GM21528 (cell line): Measurements from ENCODE around the gene SGPP1.
A peak's percentile ranks its signal among the peaks of the same experiment; 100 is the strongest.
"Not testable (repeated sequence)": the region's sequence is repeated elsewhere in the genome, so short reads cannot be mapped to it uniquely, and the experiment has no call there.

Experiments used
- ATAC-seq: cut with Tn5 transposase; IDR thresholded peaks from one replicate; pipeline ENCODE4 v1.9.1; 2021; ENCODE audit warnings: mild to moderate bottlenecking, moderate library complexity; ENCODE audit not compliant: unreplicated experiment, low FRiP score

SGPP1 gene

DNA sequence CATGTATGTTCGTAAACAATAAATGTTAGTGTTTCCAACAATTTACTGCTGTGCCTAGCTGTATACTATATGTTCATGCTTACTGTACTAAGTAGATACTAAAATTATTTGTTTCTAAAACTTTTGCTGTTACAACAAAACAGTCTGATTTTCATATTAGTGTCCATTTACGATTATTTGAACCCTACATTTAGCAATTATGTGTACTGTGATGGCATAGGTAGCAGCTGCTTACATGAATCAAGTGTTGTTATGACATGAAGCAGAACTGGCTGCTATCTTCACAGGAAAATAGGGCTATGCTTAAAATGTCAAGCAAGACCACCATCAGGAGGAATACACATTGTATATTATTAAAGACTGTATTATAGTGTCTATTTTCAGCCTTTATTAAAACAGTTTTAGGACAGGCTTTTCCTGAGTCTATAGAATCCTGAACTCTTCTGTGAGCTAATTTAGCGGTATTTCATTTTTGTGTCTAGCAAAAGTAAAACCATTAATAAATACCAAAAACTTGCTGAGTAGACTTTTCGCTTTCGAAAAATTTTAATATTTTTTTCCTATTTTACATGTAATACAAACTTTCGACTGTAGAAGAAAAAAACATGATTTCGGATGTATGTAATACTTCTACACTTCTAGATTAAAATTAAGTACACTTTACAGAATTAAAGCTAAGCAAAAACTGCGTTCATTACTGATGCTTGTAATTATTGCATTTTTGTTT lies 85.0 kb downstream of the SGPP1 start:
- ATAC-seq, result no peak

DNA sequence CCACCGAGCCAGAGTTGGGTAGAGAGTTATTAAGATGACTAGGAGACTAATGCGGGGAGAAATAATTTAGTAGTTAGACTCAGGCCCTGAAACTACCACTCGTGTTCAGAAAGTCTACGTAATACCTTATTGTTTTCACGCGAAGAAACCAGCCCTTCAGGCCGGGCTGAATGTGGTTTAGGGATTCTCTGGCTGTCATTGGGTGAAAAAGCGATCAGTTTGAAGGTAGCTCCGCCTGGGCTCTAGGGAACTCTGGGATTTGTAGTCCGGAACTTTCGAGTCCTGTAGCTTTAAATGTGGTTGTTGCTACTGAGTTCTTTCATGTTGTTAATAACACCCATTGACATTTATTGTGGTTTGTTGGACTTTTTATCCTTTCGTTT lies 85.6 kb downstream of the SGPP1 start:
- peak; percentile 74 for ATAC-seq

DNA sequence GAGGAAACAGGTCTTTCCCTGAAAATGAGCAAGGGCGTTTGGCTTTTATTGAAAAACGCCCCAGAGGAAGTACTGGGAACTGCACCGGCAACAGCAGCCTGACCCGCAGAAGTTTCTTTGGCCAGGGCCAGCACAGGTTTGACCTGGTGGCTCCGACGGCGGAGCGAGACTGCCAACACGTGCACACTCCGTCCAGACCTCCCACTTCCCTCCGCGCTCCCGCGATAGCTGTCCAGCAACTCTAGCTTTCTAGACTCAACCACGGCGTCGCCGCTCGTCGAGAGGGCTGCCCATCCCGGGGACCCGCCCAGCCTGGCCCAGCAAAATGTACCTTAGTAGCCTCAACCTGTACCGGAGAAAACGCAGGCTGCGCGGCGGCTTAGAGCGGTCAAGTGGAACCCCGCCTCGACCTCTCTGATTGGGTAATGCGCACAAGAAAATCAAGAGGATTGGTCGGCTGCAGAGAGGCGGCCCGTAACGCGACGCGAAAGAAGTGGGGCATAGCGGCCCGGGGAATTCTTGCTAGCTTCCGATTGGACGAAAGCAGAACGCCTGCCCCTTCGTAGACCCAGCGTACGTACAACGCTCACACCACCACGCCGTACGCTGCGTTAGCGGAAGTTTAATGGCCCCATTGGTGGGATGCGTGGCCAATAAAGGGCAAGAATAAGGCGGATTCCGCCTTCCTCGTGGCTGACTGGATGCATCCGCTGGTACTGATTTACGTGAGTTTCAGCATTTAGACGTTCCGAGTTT lies 86.2 kb downstream of the SGPP1 start, which contains the start of gene WDR89:
TSS of gene WDR89 (minus strand) at position 399 of the 756 bp plus-strand sequence. CDS start 41,929 bp downstream, outside the sequence.
- ATAC-seq, result peak; percentile 88

DNA sequence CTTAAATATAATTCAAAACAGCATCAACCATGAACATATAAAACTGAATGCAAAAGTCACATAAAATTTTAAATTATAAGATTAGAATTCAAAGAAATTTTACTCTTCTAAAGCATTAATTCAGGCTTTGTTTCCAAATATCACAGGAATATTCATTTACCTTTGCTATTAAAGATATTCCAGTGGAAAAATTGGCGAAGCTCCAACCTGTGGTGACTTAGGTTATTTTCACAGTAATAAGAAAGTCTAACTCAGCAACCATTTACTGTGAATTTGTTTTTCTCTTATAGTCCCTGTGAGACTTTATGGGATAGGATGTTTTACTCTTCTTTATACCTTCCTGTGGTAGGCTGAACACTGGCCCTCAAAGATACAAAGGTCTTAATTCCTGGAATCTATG lies 89.4 kb downstream of the SGPP1 start:
- no peak for ATAC-seq

DNA sequence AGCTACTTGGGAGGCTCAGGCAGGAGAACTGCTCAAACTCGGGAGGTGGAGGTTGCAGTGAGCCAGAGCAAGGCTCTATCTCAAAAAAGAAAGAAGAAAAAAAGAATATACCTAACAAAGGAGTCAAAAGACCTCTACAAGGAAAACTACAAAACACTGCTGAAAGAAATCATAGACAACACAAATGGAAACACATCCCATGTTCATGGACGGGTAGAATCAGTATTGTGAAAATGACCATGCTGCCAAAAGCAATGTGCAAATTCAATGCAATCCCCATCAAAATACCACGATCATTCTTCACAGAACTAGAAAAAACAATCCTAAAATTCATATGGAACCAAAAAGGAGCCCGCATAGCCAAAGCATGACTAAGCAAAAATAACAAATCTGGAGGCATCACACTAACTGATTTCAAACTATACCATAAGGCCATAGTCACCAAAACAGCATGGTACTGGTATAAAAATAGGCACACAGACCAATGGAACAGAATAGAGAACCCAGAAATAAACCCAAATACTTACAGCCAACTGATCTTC lies 91.7 kb downstream of the SGPP1 start:
- not testable (repeated sequence) for ATAC-seq
